ENCODE data around the gene OR2F1.

The OR2F1 gene

GRCh38 chr7:143958781-143959180 lies 4.1 kb downstream of the OR2F1 start:
- no peak overlapping the region for H3K27ac ChIP-seq (ENCODE audit: low read depth, low read length)
- H3K79me2 ChIP-seq (ENCODE audit: control insufficient read depth, insufficient read depth, low read length, unreplicated experiment), result no peaks in the 10 kb centered on the region
- no peak overlapping the region for H3K4me3 ChIP-seq (ENCODE audit: low read depth, low read length)
- no peaks in the 10 kb centered on the region for H3K36me3 ChIP-seq (ENCODE audit: insufficient read depth, low read length)
- H3K27me3 ChIP-seq (ENCODE audit: insufficient read depth, low read length), result no peaks in the 10 kb centered on the region
- H2AFZ ChIP-seq (ENCODE audit: low read length, unreplicated experiment), result no peak overlapping the region
- H3K4me1 ChIP-seq (ENCODE audit: control insufficient read depth, insufficient read depth, low read length, unreplicated experiment), result no peaks in the 10 kb centered on the region

GRCh38 chr7:143960813-143961610 lies 6.4 kb downstream of the OR2F1 start:
- Histone ChIP-seq H3K36me3 (ENCODE audit: insufficient read depth, low read length) (no peaks in the 10 kb centered on the region), H3K4me1 (ENCODE audit: control insufficient read depth, insufficient read depth, low read length, unreplicated experiment) (no peaks in the 10 kb centered on the region), H2AFZ (ENCODE audit: low read length, unreplicated experiment) (no peak overlapping the region), H3K4me3 (ENCODE audit: low read depth, low read length) (no peak overlapping the region), H3K79me2 (ENCODE audit: control insufficient read depth, insufficient read depth, low read length, unreplicated experiment) (no peaks in the 10 kb centered on the region), H3K27ac (ENCODE audit: low read depth, low read length) (no peak overlapping the region), H3K27me3 (ENCODE audit: insufficient read depth, low read length) (no peaks in the 10 kb centered on the region)

- Histone ChIP-seq H3K27me3 (ENCODE audit: insufficient read depth, low read length) (no peaks in the 10 kb centered on the region), H3K4me3 (ENCODE audit: low read depth, low read length) (no peak overlapping the region), H3K4me1 (ENCODE audit: control insufficient read depth, insufficient read depth, low read length, unreplicated experiment) (no peaks in the 10 kb centered on the region), H2AFZ (ENCODE audit: low read length, unreplicated experiment) (no peak overlapping the region), H3K27ac (ENCODE audit: low read depth, low read length) (no peak overlapping the region), H3K79me2 (ENCODE audit: control insufficient read depth, insufficient read depth, low read length, unreplicated experiment) (no peaks in the 10 kb centered on the region), H3K36me3 (ENCODE audit: insufficient read depth, low read length) (no peaks in the 10 kb centered on the region)
Observed at GRCh38 chr7:143965280-143965679, 10.6 kb downstream of the OR2F1 start.

GRCh38 chr7:143967398-143967797 lies 12.8 kb downstream of the OR2F1 start:
- no peak overlapping the region for H3K4me3 ChIP-seq (ENCODE audit: low read depth, low read length)
- no peaks in the 10 kb centered on the region for H3K4me1 ChIP-seq (ENCODE audit: control insufficient read depth, insufficient read depth, low read length, unreplicated experiment)
- H3K27me3 ChIP-seq (ENCODE audit: insufficient read depth, low read length), result no peaks in the 10 kb centered on the region
- no peak overlapping the region for H3K27ac ChIP-seq (ENCODE audit: low read depth, low read length)
- H3K79me2 ChIP-seq (ENCODE audit: control insufficient read depth, insufficient read depth, low read length, unreplicated experiment), result no peaks in the 10 kb centered on the region
- H3K36me3 ChIP-seq (ENCODE audit: insufficient read depth, low read length), result no peaks in the 10 kb centered on the region
- no peak overlapping the region for H2AFZ ChIP-seq (ENCODE audit: low read length, unreplicated experiment)

GRCh38 chr7:143973870-143974416 lies 19.3 kb downstream of the OR2F1 start:
- Histone ChIP-seq H3K4me1 (ENCODE audit: control insufficient read depth, insufficient read depth, low read length, unreplicated experiment) (peaks cover 7% of the 10 kb centered on the region), H3K27me3 (ENCODE audit: insufficient read depth, low read length) (no peaks in the 10 kb centered on the region), H2AFZ (ENCODE audit: low read length, unreplicated experiment) (peak overlapping the region; percentile 65), H3K4me3 (ENCODE audit: low read depth, low read length) (no peak overlapping the region), H3K79me2 (ENCODE audit: control insufficient read depth, insufficient read depth, low read length, unreplicated experiment) (no peaks in the 10 kb centered on the region), H3K27ac (ENCODE audit: low read depth, low read length) (no peak overlapping the region), H3K36me3 (ENCODE audit: insufficient read depth, low read length) (no peaks in the 10 kb centered on the region)

- no peak overlapping the region for H3K4me3 ChIP-seq (ENCODE audit: low read depth, low read length)
- H3K27me3 ChIP-seq (ENCODE audit: insufficient read depth, low read length), result no peaks in the 10 kb centered on the region
- H2AFZ ChIP-seq (ENCODE audit: low read length, unreplicated experiment), result no peak overlapping the region
- H3K4me1 ChIP-seq (ENCODE audit: control insufficient read depth, insufficient read depth, low read length, unreplicated experiment), result peaks cover 12% of the 10 kb centered on the region
- H3K27ac ChIP-seq (ENCODE audit: low read depth, low read length), result no peak overlapping the region
- H3K79me2 ChIP-seq (ENCODE audit: control insufficient read depth, insufficient read depth, low read length, unreplicated experiment), result no peaks in the 10 kb centered on the region
- H3K36me3 ChIP-seq (ENCODE audit: insufficient read depth, low read length), result no peaks in the 10 kb centered on the region
Observed at GRCh38 chr7:143974459-143974858, 19.8 kb downstream of the OR2F1 start.

- no peak overlapping the region for H3K4me3 ChIP-seq (ENCODE audit: low read depth, low read length)
- H3K79me2 ChIP-seq (ENCODE audit: control insufficient read depth, insufficient read depth, low read length, unreplicated experiment), result no peaks in the 10 kb centered on the region
- H3K27ac ChIP-seq (ENCODE audit: low read depth, low read length), result no peak overlapping the region
- H3K36me3 ChIP-seq (ENCODE audit: insufficient read depth, low read length), result no peaks in the 10 kb centered on the region
- no peaks in the 10 kb centered on the region for H3K27me3 ChIP-seq (ENCODE audit: insufficient read depth, low read length)
- H2AFZ ChIP-seq (ENCODE audit: low read length, unreplicated experiment), result no peak overlapping the region
- peaks cover 23% of the 10 kb centered on the region for H3K4me1 ChIP-seq (ENCODE audit: control insufficient read depth, insufficient read depth, low read length, unreplicated experiment)
Observed at GRCh38 chr7:143975617-143976016, 21.0 kb downstream of the OR2F1 start.

- peaks cover 27% of the 10 kb centered on the region for H3K4me1 ChIP-seq (ENCODE audit: control insufficient read depth, insufficient read depth, low read length, unreplicated experiment)
- H3K79me2 ChIP-seq (ENCODE audit: control insufficient read depth, insufficient read depth, low read length, unreplicated experiment), result no peaks in the 10 kb centered on the region
- H3K36me3 ChIP-seq (ENCODE audit: insufficient read depth, low read length), result no peaks in the 10 kb centered on the region
- peak overlapping the region; percentile 80; the same call in 1 of the 2 replicates for H3K27ac ChIP-seq (ENCODE audit: low read depth, low read length)
- H3K4me3 ChIP-seq (ENCODE audit: low read depth, low read length), result peak overlapping the region; percentile 14; the same call in 1 of the 2 replicates
- H2AFZ ChIP-seq (ENCODE audit: low read length, unreplicated experiment), result no peak overlapping the region
- H3K27me3 ChIP-seq (ENCODE audit: insufficient read depth, low read length), result no peaks in the 10 kb centered on the region
Observed at GRCh38 chr7:143978585-143978984, 23.9 kb downstream of the OR2F1 start.

- H3K36me3 ChIP-seq (ENCODE audit: insufficient read depth, low read length), result no peaks in the 10 kb centered on the region
- H3K27me3 ChIP-seq (ENCODE audit: insufficient read depth, low read length), result no peaks in the 10 kb centered on the region
- no peaks in the 10 kb centered on the region for H3K79me2 ChIP-seq (ENCODE audit: control insufficient read depth, insufficient read depth, low read length, unreplicated experiment)
- H3K4me3 ChIP-seq (ENCODE audit: low read depth, low read length), result peak overlapping the region; percentile 30; the same call in 1 of the 2 replicates
- H3K27ac ChIP-seq (ENCODE audit: low read depth, low read length), result peak overlapping the region; percentile 80
- peaks cover 27% of the 10 kb centered on the region for H3K4me1 ChIP-seq (ENCODE audit: control insufficient read depth, insufficient read depth, low read length, unreplicated experiment)
- H2AFZ ChIP-seq (ENCODE audit: low read length, unreplicated experiment), result no peak overlapping the region
Observed at GRCh38 chr7:143979359-143979758, 24.7 kb downstream of the OR2F1 start.

GRCh38 chr7:143979998-143980397 lies 25.4 kb downstream of the OR2F1 start:
- Histone ChIP-seq H3K4me1 (ENCODE audit: control insufficient read depth, insufficient read depth, low read length, unreplicated experiment) (peaks cover 27% of the 10 kb centered on the region), H3K79me2 (ENCODE audit: control insufficient read depth, insufficient read depth, low read length, unreplicated experiment) (no peaks in the 10 kb centered on the region), H3K4me3 (ENCODE audit: low read depth, low read length) (peak overlapping the region; percentile 30; the same call in 1 of the 2 replicates), H3K36me3 (ENCODE audit: insufficient read depth, low read length) (no peaks in the 10 kb centered on the region), H3K27me3 (ENCODE audit: insufficient read depth, low read length) (no peaks in the 10 kb centered on the region), H2AFZ (ENCODE audit: low read length, unreplicated experiment) (no peak overlapping the region), H3K27ac (ENCODE audit: low read depth, low read length) (peak overlapping the region; percentile 80)

All from ACC112 (cell line).